Measurements from ENCODE around the gene KIF5B. TPM values are rescaled to one million over a fixed set of nuclear protein-coding genes. Genes with fewer than 3 reads are reported as not detected.

Gene KIF5B
- total RNA-seq, 4 donors from 2014 or later, result 253 to 317 (median 298) TPM

- Histone ChIP-seq H3K4me1 (no peaks in the 10 kb centered on the region), H3K4me3 (no peak overlapping the region), H3K27me3 (no peaks in the 10 kb centered on the region), H3K9me3 (peaks cover 0 to under 1% (median 0%) of the 10 kb centered on the region in 4 donors), H3K27ac (replicated peaks in 1 of 4) (no peak overlapping the region), H3K36me3 (no peaks in the 10 kb centered on the region)
- intact Hi-C loops (cut with DNase I), result no loop called here
- TF ChIP-seq POLR2AphosphoS5 (IDR thresholded peaks at IDR 0.05) (no peak), EP300 (IDR thresholded peaks at IDR 0.05) (no peak), CTCF (IDR thresholded peaks at IDR 0.05) (no peak), POLR2A (IDR thresholded peaks at IDR 0.05; ENCODE audit: low read depth) (no peak)
- DNase-seq (ENCODE audit: extremely low spot score), result no peak
- WGBS, result 68% methylated on average over 3 of the region's 3 CpGs
Observed at GRCh38 chr10:31959461-31960173, 96.6 kb downstream of the KIF5B start.

Small RNA genes within 50 kb of the gene (small RNA-seq; reads per million reads assigned to genes)
- gene RF00019 (0 reads per million in 3 donors), gene RN7SL825P (0 reads per million in 3 donors)

Other genes with a start within 250 kb of the KIF5B start
- gene ARHGAP12, start 127.6 kb downstream of the KIF5B start, total RNA-seq, result 10 to 100 TPM; 25.6 to 48.2 (median 35.8) TPM

All from esophagus muscularis mucosa (tissue), 4 donors.